ENCODE results near the gene CAPZA2. TPM values are rescaled to one million over a fixed set of nuclear protein-coding genes. Genes with fewer than 3 reads are reported as not detected.
"Not testable (repeated sequence)": the region's sequence is repeated elsewhere in the genome, so short reads cannot be mapped to it uniquely, and the experiment has no call there.

The CAPZA2 gene
- total RNA-seq, 1 experiment from 2014 or later: 188 TPM

GRCh38 chr7:116918704-116919103, 56.3 kb downstream of the CAPZA2 start:
- DNase-seq: no peak
- Histone ChIP-seq H3K4me3 (no peak overlapping the region), H3K9me3 (replicated peaks) (no peaks in the 10 kb centered on the region), H3K4me1 (no peaks in the 10 kb centered on the region), H3K27ac (no peak overlapping the region), H3K36me3 (peaks cover 56% of the 10 kb centered on the region), H3K27me3 (no peaks in the 10 kb centered on the region)

GRCh38 chr7:116920359-116920758, 58.0 kb downstream of the CAPZA2 start:
- no peak overlapping the region for H3K27ac ChIP-seq
- DNase-seq: no peak
- no peaks in the 10 kb centered on the region for H3K4me1 ChIP-seq
- H3K27me3 ChIP-seq: no peaks in the 10 kb centered on the region
- H3K36me3 ChIP-seq: peaks cover 42% of the 10 kb centered on the region
- H3K9me3 ChIP-seq (replicated peaks): no peaks in the 10 kb centered on the region
- H3K4me3 ChIP-seq: no peak overlapping the region

- H3K4me1 ChIP-seq: no peaks in the 10 kb centered on the region
- peaks cover 20% of the 10 kb centered on the region for H3K36me3 ChIP-seq
- no peak for DNase-seq
- H3K4me3 ChIP-seq: no peak overlapping the region
- H3K27ac ChIP-seq: no peak overlapping the region
- no peaks in the 10 kb centered on the region for H3K27me3 ChIP-seq
- H3K9me3 ChIP-seq (replicated peaks): no peaks in the 10 kb centered on the region
Measured at GRCh38 chr7:116922545-116922944, 60.2 kb downstream of the CAPZA2 start.

DNA sequence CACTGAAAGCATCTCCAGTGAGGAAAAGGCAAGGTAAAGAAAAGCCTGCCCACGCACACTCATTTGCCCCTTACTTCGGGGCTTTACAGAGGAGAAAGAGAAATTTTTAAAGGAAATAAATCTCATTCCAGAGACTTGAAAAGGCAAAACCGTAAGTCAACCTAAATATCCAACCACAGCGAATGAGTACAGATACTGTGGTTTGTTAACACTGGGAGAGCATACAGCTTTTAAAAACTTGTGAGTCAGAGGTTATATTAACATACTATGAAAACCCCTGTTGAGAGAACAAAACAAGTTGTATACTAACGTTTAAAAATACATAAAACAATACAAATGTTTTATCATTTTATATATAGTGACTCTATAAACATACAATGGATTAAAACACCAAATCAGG, 62.4 kb downstream of the CAPZA2 start:
- Histone ChIP-seq H3K4me1 (no peaks in the 10 kb centered on the region; the same call in 1 of the 2 replicates), H3K36me3 (no peaks in the 10 kb centered on the region; the same call in 1 of the 2 replicates), H3K4me3 (no peak overlapping the region), H3K27me3 (no peaks in the 10 kb centered on the region), H3K27ac (no peak overlapping the region), H3K9me3 (replicated peaks) (no peaks in the 10 kb centered on the region)
- DNase-seq: no peak

GRCh38 chr7:116929021-116929420, 66.6 kb downstream of the CAPZA2 start:
- H3K36me3 ChIP-seq: no peaks in the 10 kb centered on the region
- no peak overlapping the region for H3K4me3 ChIP-seq
- H3K4me1 ChIP-seq: peaks cover 6% of the 10 kb centered on the region; the same call in 1 of the 2 replicates
- H3K27ac ChIP-seq: no peak overlapping the region
- no peaks in the 10 kb centered on the region for H3K9me3 ChIP-seq (replicated peaks)
- H3K27me3 ChIP-seq: no peaks in the 10 kb centered on the region
- peak in 1 of 2 experiments; percentile 26 for DNase-seq

DNA sequence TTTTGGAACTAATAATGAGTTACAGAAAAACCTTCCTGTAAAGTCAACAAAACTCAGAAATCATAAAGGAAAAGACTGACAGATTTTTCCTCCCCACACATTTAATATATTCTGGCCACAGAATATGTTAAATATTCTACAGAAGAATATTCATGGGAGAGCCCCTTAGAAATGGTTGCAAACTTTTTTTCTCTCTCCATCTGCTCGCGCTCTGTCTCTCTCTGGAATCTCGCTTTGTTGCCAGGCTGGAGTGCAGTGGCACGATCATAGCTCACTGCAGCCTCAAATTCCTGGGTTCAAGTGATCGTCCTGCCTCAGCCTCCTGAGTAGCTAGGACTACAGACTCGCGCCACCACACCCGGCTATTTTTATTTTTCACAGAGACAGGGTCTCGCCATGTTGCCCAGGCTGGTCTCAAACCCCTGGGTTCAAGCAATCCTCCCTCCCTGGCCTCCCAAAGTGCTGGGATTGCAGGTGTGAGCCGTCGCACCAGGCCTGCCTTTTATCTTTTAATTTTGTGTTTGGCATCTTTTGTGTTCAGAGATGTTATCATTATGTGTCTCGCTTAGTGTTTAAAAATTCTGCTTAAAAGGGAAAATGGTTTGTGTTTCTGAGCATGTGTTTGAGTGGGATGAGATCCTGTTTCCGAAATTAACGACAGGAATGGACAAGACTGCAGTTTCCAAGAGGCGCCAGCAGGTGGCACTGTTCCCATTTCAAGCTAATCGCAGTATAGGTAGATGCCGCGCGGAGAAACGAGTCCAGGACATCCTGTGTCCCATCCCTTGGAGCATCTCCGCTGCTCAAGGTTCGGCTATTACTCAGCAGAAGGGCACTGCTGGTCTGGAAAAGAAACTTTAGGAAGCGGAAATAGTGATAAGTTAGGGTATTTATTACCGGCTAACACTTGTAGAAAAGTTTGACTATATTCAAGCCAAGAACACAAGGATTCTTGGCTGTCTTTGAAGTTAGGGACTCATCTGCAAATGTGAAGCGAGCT, 67.8 kb downstream of the CAPZA2 start:
- no peaks in the 10 kb centered on the region for H3K9me3 ChIP-seq (replicated peaks)
- H3K4me3 ChIP-seq: no peak overlapping the region
- peak; percentile 79 to 92 for DNase-seq
- H3K27me3 ChIP-seq: no peaks in the 10 kb centered on the region
- H3K27ac ChIP-seq: no peak overlapping the region
- H3K36me3 ChIP-seq: no peaks in the 10 kb centered on the region
- peaks cover 6% of the 10 kb centered on the region; the same call in 1 of the 2 replicates for H3K4me1 ChIP-seq

GRCh38 chr7:116932566-116932965, 70.2 kb downstream of the CAPZA2 start:
- Histone ChIP-seq H3K36me3 (no peaks in the 10 kb centered on the region), H3K9me3 (replicated peaks) (no peaks in the 10 kb centered on the region)
- no peak for DNase-seq

GRCh38 chr7:116933465-116933864, 71.1 kb downstream of the CAPZA2 start:
- H3K4me1 ChIP-seq: peaks cover 6% of the 10 kb centered on the region; the same call in 1 of the 2 replicates
- no peak overlapping the region for H3K4me3 ChIP-seq
- no peaks in the 10 kb centered on the region for H3K9me3 ChIP-seq (replicated peaks)
- H3K27me3 ChIP-seq: no peaks in the 10 kb centered on the region
- DNase-seq: no peak
- no peak overlapping the region for H3K27ac ChIP-seq
- no peaks in the 10 kb centered on the region for H3K36me3 ChIP-seq

More at GRCh38 chr7:116932566-116932965, 70.2 kb downstream of the CAPZA2 start:
- Histone ChIP-seq H3K4me1 (peaks cover 6% of the 10 kb centered on the region; the same call in 1 of the 2 replicates), H3K27ac (no peak overlapping the region), H3K4me3 (no peak overlapping the region), H3K27me3 (no peaks in the 10 kb centered on the region)

DNA sequence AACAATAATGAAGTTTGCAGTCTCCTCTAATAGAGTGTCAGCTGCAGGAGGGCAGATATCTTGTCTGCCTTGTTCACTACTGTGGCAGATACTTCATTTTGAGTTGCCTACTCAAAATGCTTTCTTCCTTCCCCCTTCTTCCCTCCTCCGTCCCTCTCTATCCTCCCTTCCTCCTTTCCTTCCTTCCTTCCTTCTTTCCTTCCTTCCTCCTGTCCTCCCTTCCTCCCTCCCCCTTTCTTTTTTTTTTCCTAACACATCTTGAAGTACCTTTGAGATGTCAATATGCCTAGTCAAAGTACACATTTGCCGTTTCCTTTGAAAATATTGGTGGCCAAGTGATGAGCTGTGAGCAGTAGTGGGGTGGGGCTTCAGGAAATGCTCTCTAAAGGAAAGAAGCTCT, 72.2 kb downstream of the CAPZA2 start:
- H3K36me3 ChIP-seq: no peaks in the 10 kb centered on the region
- DNase-seq: no peak
- no peaks in the 10 kb centered on the region for H3K9me3 ChIP-seq (replicated peaks)
- H3K4me3 ChIP-seq: no peak overlapping the region
- no peaks in the 10 kb centered on the region for H3K27me3 ChIP-seq
- H3K4me1 ChIP-seq: 0 out of 2 replicates have a peak, but pooled peaks cover 6% of the 10 kb centered on the region
- no peak overlapping the region for H3K27ac ChIP-seq

GRCh38 chr7:116936844-116937243, 74.5 kb downstream of the CAPZA2 start:
- H3K27me3 ChIP-seq; H3K9me3 ChIP-seq (replicated peaks); H3K4me3 ChIP-seq; H3K4me1 ChIP-seq; H3K27ac ChIP-seq; DNase-seq; H3K36me3 ChIP-seq: not testable (repeated sequence)

DNA sequence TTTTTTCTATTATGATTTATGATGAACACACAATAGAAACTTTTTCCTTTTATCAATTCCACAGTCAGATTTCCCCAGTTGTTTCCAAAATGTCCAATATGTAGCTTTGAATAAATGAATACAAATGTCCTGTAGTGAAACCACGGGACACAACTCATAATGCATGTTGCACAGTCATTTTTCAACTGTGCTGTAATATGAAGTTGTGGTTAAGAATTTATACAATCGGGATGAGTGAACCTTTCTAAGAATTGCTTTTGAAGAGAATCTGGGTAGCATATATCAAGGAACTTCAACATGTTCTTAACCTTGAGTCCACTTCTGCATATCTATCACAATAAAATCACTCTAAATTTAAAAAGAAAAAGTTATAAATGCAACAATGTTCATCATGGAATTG, 76.3 kb downstream of the CAPZA2 start:
- Histone ChIP-seq H3K4me1 (no peaks in the 10 kb centered on the region), H3K4me3 (no peak overlapping the region), H3K9me3 (replicated peaks) (no peaks in the 10 kb centered on the region), H3K27ac (no peak overlapping the region), H3K27me3 (no peaks in the 10 kb centered on the region), H3K36me3 (no peaks in the 10 kb centered on the region)
- DNase-seq: no peak

DNA sequence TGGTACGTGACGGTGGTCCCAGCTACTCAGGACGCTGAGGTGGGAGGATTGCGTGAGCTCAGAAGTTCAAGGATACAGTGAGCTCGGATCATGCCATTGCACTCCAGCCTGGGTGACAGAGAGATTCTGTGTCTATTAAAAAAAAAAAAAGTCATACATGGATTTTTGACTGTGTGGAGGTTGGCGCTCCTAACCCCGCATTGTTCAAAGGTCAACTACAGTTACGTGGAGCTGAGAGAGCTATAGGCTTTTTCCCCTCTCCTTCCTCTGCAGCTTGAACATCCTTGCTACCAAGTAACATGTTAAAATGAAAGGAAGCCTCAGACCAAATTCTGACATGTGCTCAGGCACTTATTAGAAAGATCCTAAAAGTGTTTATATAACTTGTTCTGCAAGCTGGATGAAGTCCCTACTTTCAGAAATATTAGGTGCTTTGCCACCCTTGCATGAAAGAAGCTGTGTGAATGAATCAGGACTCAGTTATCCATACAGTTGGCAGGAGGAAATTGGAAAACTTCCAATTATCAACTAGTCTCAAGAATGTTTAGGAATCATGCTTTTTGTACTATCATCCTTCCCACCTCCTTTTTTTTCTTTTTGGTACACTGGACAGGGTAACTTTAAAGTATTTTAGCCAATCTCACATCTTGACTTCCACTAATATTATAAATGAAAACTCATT, 78.4 kb downstream of the CAPZA2 start:
- Histone ChIP-seq H3K9me3 (replicated peaks) (no peaks in the 10 kb centered on the region), H3K27me3 (no peaks in the 10 kb centered on the region), H3K36me3 (no peaks in the 10 kb centered on the region), H3K4me3 (no peak overlapping the region), H3K27ac (no peak overlapping the region), H3K4me1 (no peaks in the 10 kb centered on the region)
- no peak for DNase-seq

DNA sequence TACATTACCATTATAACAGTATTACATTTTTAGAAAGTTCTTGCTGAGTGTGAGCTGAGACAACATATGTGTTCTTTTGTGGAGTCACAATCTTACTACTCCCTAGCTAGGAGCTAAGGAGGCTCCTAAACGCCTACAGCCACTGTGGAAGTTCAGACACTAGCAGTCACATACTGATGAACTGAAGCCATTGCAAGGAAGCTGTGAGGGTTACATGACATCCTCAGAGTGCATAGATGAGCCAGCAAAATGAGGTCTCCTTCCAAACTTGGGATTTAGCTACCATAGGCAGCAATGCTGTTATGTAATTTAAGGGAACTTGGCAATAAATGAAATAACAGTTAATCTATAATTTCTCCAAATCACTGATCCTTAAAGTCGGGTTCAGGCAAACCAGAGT, 80.1 kb downstream of the CAPZA2 start:
- no peak overlapping the region for H3K27ac ChIP-seq
- DNase-seq: no peak
- H3K27me3 ChIP-seq: no peaks in the 10 kb centered on the region
- no peak overlapping the region for H3K4me3 ChIP-seq
- H3K36me3 ChIP-seq: no peaks in the 10 kb centered on the region
- H3K4me1 ChIP-seq: no peaks in the 10 kb centered on the region
- H3K9me3 ChIP-seq (replicated peaks): no peaks in the 10 kb centered on the region

DNA sequence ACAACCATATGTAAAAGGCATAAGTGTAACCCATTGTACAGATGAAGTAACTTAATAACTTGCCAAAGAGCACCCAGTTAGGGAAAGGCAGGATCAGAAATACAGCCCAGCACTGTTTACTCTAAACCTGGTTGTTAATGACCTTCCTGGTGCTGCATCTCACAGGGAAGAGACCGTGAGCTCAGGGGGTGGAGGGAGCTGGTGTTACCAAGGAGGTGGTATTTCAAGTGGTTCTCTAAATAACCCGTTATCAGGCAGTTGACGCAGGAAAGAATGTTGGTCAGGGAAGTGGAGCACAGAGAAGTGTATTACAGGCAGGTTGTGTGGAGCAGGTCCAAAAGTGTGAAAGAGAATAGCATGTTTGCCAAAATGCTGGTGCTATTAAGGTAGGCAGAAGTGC, 86.5 kb downstream of the CAPZA2 start:
- H3K27ac ChIP-seq: no peak overlapping the region
- H3K9me3 ChIP-seq (replicated peaks): no peaks in the 10 kb centered on the region
- no peaks in the 10 kb centered on the region for H3K4me1 ChIP-seq
- no peaks in the 10 kb centered on the region for H3K27me3 ChIP-seq
- H3K4me3 ChIP-seq: no peak overlapping the region
- no peak for DNase-seq
- H3K36me3 ChIP-seq: no peaks in the 10 kb centered on the region

All from SJCRH30 (cell line).